Adrenal gland (tissue), 5 donors: Measurements from ENCODE around the gene FAM184B.

Experiments used
- POLR2A ChIP-seq, 2 donors: fragments of 450-650 bp; IDR thresholded peaks; one replicate each; pipeline ENCODE4 v1.6.1; 2017; ENCODE audit warnings: antibody characterized with exemption in 2 of 2, mild to moderate bottlenecking in 2 of 2, moderate library complexity in 1 of 2
- TF ChIP-seq, protein P1 (sequence below), 6 experiments: fragments of 450-650 bp in 4 of 6; fragments of 200-600 bp in 2 of 6; sonication (generic) in 1 of 6; IDR thresholded peaks; 1 replicate in 5 of 6; 2 replicates in 1 of 6; pipeline versions ENCODE4 v1.5.1 to v1.8.0; 2016 to 2021; ENCODE audit warnings: antibody characterized with exemption in 6 of 6, mild to moderate bottlenecking in 2 of 6, moderate library complexity in 1 of 6
- donor health status: DM: no; HTN: no; CAD: no.

DNA sequence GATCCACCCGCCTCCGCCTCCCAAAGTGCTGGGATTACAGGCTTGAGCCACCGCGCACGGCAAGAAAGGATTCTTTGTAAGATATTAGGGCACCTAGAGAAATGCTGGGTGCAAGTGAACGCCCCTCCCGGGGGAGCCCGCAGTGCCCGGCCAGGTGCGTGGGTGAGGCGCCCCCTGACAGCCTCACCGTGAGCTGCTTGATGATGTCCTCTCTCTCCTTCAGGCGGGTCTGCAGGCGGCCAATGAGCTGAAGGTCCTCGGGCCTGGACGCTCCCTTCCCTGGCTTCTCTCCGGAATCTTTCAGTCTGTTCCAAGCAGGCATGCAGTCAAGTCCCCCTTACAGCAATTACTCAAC, 145.1 kb downstream of the FAM184B start:
- no peak for TF ChIP-seq POLR2A (IDR thresholded peaks at IDR 0.05)
- TF ChIP-seq, protein P1, sequence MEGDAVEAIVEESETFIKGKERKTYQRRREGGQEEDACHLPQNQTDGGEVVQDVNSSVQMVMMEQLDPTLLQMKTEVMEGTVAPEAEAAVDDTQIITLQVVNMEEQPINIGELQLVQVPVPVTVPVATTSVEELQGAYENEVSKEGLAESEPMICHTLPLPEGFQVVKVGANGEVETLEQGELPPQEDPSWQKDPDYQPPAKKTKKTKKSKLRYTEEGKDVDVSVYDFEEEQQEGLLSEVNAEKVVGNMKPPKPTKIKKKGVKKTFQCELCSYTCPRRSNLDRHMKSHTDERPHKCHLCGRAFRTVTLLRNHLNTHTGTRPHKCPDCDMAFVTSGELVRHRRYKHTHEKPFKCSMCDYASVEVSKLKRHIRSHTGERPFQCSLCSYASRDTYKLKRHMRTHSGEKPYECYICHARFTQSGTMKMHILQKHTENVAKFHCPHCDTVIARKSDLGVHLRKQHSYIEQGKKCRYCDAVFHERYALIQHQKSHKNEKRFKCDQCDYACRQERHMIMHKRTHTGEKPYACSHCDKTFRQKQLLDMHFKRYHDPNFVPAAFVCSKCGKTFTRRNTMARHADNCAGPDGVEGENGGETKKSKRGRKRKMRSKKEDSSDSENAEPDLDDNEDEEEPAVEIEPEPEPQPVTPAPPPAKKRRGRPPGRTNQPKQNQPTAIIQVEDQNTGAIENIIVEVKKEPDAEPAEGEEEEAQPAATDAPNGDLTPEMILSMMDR (IDR thresholded peaks at IDR 0.05): no peak
